ENCODE results near the gene HEATR1.
"Not testable (repeated sequence)": the region's sequence is repeated elsewhere in the genome, so short reads cannot be mapped to it uniquely, and the experiment has no call there.

HEATR1 gene

GRCh38 chr1:236618507-236618906, 14.2 kb upstream of the HEATR1 start:
- no peak overlapping the region for H3K4me3 ChIP-seq (ENCODE audit: low read length)
- DNase-seq (ENCODE audit: low read depth) = no peak
- no peaks in the 10 kb centered on the region for H3K36me3 ChIP-seq (ENCODE audit: control insufficient read depth, insufficient read depth, low read length, severe bottlenecking)
- peaks cover 3% of the 10 kb centered on the region for H3K27me3 ChIP-seq (replicated peaks; ENCODE audit: control insufficient read depth, insufficient read depth, low read length)
- no peak overlapping the region for H3K9ac ChIP-seq (ENCODE audit: low read length)
- H3K9me3 ChIP-seq (ENCODE audit: control insufficient read depth, low read length) = peaks cover 17% of the 10 kb centered on the region
- H3K4me1 ChIP-seq (ENCODE audit: control insufficient read depth, insufficient read depth, low read length) = no peaks in the 10 kb centered on the region

DNA sequence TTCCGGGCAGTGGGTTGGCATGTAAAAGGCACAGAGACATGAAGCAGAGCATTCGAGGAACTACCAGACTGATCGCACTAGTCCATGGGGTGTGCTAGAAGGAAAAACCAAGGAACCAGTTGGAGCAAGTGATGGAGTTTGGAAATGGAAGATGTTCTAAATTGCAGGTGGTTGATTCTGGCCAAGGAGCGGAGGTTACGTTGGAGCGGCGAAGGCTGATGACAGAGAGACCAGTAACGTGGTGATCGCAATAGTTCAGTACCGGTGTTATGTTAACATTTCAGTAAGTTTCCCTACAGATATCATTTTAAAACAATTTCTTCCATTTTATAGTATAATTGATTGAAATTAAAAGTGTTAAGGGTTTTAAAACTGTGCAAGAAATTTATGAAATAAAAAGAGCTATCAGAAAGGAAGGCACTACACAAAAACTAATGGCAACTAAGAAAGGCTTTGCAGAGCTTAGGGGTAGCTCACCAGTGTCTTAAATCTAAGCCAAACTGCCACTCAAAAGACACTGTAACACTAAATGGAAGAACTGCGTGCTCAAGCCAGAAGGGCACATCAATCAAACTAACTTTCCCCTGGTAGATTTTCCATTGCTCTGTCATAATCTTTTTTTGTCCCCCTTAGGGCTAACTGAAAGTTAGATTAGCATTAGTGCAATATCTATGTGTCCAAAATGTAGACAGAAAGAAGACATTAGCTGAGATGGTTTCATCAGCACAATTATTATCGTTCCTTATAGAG, 11.3 kb upstream of the HEATR1 start:
- no peaks in the 10 kb centered on the region for H3K9me3 ChIP-seq (ENCODE audit: control insufficient read depth, low read length)
- H3K4me1 ChIP-seq (ENCODE audit: control insufficient read depth, insufficient read depth, low read length) = no peaks in the 10 kb centered on the region
- no peak overlapping the region for H3K9ac ChIP-seq (ENCODE audit: low read length)
- peaks cover 3% of the 10 kb centered on the region for H3K27me3 ChIP-seq (replicated peaks; ENCODE audit: control insufficient read depth, insufficient read depth, low read length)
- H3K4me3 ChIP-seq (ENCODE audit: low read length) = no peak overlapping the region
- no peaks in the 10 kb centered on the region for H3K36me3 ChIP-seq (ENCODE audit: control insufficient read depth, insufficient read depth, low read length, severe bottlenecking)
- DNase-seq (ENCODE audit: low read depth) = no peak

DNA sequence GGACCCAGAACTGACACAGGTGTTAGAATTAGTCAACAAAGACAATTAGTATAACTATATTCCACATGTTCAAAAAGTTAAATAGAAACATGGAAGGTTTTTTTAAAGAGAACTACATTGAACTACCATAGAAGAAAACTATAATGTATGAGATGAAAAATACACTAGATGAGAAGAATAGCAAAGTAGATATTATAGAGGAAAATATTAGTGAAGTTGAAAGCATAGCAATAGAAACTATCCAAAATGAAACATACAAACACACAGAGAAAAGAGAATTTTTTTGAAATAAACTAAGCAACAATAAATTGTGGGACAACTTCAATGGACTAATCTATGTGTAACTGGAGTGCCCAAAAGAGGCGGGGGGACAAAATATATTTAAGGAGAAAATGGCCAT, 8.0 kb upstream of the HEATR1 start:
- Histone ChIP-seq H3K9ac (ENCODE audit: low read length) (no peak overlapping the region), H3K4me3 (ENCODE audit: low read length) (no peak overlapping the region), H3K27me3 (replicated peaks; ENCODE audit: control insufficient read depth, insufficient read depth, low read length) (peaks cover 3% of the 10 kb centered on the region), H3K9me3 (ENCODE audit: control insufficient read depth, low read length) (no peaks in the 10 kb centered on the region), H3K36me3 (ENCODE audit: control insufficient read depth, insufficient read depth, low read length, severe bottlenecking) (no peaks in the 10 kb centered on the region), H3K4me1 (ENCODE audit: control insufficient read depth, insufficient read depth, low read length) (no peaks in the 10 kb centered on the region)
- no peak for DNase-seq (ENCODE audit: low read depth)

- H3K4me1 ChIP-seq (ENCODE audit: control insufficient read depth, insufficient read depth, low read length) = no peaks in the 10 kb centered on the region
- H3K27me3 ChIP-seq (replicated peaks; ENCODE audit: control insufficient read depth, insufficient read depth, low read length) = no peaks in the 10 kb centered on the region
- no peak overlapping the region for H3K4me3 ChIP-seq (ENCODE audit: low read length)
- peak; percentile 69 for DNase-seq (ENCODE audit: low read depth)
- H3K9me3 ChIP-seq (ENCODE audit: control insufficient read depth, low read length) = no peaks in the 10 kb centered on the region
- no peak overlapping the region for H3K9ac ChIP-seq (ENCODE audit: low read length)
- no peaks in the 10 kb centered on the region for H3K36me3 ChIP-seq (ENCODE audit: control insufficient read depth, insufficient read depth, low read length, severe bottlenecking)
Measured at GRCh38 chr1:236608930-236609726, 4.8 kb upstream of the HEATR1 start.

DNA sequence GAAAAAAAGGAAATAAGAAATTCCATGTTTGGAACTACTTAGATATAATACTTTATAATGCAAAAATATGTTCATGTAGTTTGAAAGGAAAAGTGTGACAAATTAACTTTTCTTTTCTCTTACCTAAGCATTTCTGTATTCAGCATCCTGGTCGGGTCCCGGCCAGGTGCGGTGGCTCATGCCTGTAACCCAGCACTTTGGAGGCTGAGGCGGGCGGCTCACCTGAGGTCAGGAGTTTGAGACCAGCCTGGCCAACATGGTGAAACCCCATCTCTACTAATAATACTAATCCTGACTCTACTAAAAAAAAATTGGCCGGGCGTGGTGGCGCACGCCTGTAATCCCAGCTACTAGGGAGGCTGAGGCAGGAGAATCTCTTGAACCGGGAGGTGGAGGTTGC, 3.3 kb upstream of the HEATR1 start:
- H3K4me1 ChIP-seq (ENCODE audit: control insufficient read depth, insufficient read depth, low read length); H3K36me3 ChIP-seq (ENCODE audit: control insufficient read depth, insufficient read depth, low read length, severe bottlenecking); H3K27me3 ChIP-seq (replicated peaks; ENCODE audit: control insufficient read depth, insufficient read depth, low read length); H3K9me3 ChIP-seq (ENCODE audit: control insufficient read depth, low read length); H3K9ac ChIP-seq (ENCODE audit: low read length); DNase-seq (ENCODE audit: low read depth); H3K4me3 ChIP-seq (ENCODE audit: low read length): not testable (repeated sequence)

DNA sequence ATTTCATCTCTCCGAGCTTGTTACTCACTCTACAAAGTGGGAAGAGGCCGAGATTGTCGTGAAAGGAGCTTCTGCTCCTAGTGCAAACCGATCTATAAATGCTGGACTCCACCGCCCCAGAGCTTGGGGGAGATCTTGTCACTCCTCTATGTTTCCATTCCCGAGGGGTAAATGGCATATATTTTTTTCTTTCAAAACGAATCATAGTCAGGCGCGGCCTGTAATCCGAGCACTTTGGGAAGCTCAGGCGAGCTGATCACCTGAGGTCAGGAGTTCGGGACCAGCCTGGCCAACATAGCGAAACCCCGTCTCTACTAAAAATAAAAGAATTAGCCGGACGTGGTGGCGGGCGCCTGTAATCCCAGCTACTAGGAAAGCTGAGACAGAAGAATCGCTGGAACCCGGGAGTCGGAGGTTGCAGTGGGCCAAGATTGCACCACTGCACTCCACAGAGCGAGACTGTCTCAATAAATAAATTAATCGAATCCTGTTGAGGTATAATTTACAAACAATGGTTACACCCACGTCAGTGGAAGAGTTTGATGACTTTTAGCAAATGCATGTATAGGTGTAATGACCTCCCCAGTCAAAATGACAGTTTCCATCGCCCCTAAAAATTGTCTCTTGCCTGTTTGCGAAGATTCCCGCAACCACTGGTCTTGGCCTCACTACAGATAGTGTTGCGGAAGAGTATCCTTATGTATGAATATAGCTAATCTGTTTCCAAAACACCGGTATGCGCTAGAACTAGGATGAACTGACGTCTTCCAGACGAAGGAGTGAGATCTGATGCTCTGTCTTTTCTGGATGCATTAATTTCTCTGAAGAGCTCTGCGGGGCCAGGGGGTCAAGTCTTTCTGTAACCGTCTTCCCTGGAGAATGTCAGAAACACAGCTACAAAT, 840 bp upstream of the HEATR1 start:
- Histone ChIP-seq H3K4me1 (ENCODE audit: control insufficient read depth, insufficient read depth, low read length) (peaks cover 7% of the 10 kb centered on the region), H3K9me3 (ENCODE audit: control insufficient read depth, low read length) (no peaks in the 10 kb centered on the region), H3K27me3 (replicated peaks; ENCODE audit: control insufficient read depth, insufficient read depth, low read length) (no peaks in the 10 kb centered on the region), H3K4me3 (ENCODE audit: low read length) (peak overlapping the region; percentile 97), H3K9ac (ENCODE audit: low read length) (peak overlapping the region; percentile 93), H3K36me3 (ENCODE audit: control insufficient read depth, insufficient read depth, low read length, severe bottlenecking) (peaks cover 16% of the 10 kb centered on the region)
- DNase-seq (ENCODE audit: low read depth) = no peak

DNA sequence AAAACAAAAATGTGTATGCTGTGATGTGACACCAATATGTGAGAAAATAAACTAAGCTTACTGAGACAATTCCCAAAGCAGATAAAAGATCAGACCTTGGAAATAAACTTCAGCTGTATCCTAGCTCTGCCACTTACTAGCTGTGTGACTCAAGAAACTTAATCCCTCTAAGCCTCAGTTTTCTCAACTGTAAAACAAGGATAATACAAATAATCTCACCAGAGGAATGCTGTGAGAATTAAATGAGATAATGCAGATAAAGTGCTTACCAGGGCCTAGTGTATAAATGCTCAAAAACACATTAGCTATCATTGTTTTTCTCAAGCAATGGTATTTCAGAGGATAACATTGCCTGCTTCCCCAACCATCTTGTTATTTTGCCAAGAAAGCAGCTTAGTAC, 2.1 kb downstream of the HEATR1 start:
- Histone ChIP-seq H3K9me3 (ENCODE audit: control insufficient read depth, low read length) (no peaks in the 10 kb centered on the region), H3K9ac (ENCODE audit: low read length) (no peak overlapping the region)
- no peak for DNase-seq (ENCODE audit: low read depth)

DNA sequence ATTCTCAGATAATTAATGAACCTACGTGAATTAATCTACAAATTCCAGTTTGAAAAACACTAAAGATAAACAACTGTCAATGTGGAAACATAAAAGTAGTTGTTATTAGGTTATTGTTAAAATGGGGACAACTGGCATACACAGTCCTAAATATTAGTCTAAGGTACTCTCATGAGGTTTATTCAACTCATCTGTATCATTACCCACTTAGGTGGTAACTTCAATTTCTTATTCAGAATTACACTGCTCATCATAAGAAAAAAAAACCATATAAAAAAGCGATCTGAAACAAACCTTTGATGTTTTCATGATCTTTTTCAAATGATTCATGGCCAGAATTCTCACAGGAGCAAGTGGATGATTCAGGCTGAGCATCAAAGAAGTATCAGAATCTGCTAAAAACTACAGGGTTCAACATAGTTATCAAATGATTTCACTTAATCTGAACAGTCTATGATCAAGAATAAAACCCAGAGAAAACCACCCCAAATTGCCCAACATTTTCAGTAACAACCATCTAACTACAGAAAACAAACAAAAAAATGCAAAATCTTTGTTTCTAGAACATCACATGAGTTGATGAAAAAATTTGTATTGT, 13.7 kb downstream of the HEATR1 start:
- no peaks in the 10 kb centered on the region for H3K27me3 ChIP-seq (replicated peaks; ENCODE audit: control insufficient read depth, insufficient read depth, low read length)
- no peak for DNase-seq (ENCODE audit: low read depth)
- H3K4me3 ChIP-seq (ENCODE audit: low read length) = no peak overlapping the region
- peaks cover 93% of the 10 kb centered on the region for H3K36me3 ChIP-seq (ENCODE audit: control insufficient read depth, insufficient read depth, low read length, severe bottlenecking)
- H3K4me1 ChIP-seq (ENCODE audit: control insufficient read depth, insufficient read depth, low read length) = no peaks in the 10 kb centered on the region
- no peak overlapping the region for H3K9ac ChIP-seq (ENCODE audit: low read length)
- no peaks in the 10 kb centered on the region for H3K9me3 ChIP-seq (ENCODE audit: control insufficient read depth, low read length)

More for the DNA sequence above, 2.1 kb downstream of the HEATR1 start:
- H3K36me3 ChIP-seq (ENCODE audit: control insufficient read depth, insufficient read depth, low read length, severe bottlenecking) = peaks cover 40% of the 10 kb centered on the region
- no peaks in the 10 kb centered on the region for H3K27me3 ChIP-seq (replicated peaks; ENCODE audit: control insufficient read depth, insufficient read depth, low read length)
- H3K4me1 ChIP-seq (ENCODE audit: control insufficient read depth, insufficient read depth, low read length) = peaks cover 7% of the 10 kb centered on the region
- H3K4me3 ChIP-seq (ENCODE audit: low read length) = no peak overlapping the region

GRCh38 chr1:236589531-236589930, 14.8 kb downstream of the HEATR1 start:
- H3K27me3 ChIP-seq (replicated peaks; ENCODE audit: control insufficient read depth, insufficient read depth, low read length) = no peaks in the 10 kb centered on the region
- peaks cover 93% of the 10 kb centered on the region for H3K36me3 ChIP-seq (ENCODE audit: control insufficient read depth, insufficient read depth, low read length, severe bottlenecking)
- no peaks in the 10 kb centered on the region for H3K4me1 ChIP-seq (ENCODE audit: control insufficient read depth, insufficient read depth, low read length)

GRCh38 chr1:236581528-236581927, 22.8 kb downstream of the HEATR1 start:
- H3K9me3 ChIP-seq (ENCODE audit: control insufficient read depth, low read length) = no peaks in the 10 kb centered on the region
- H3K9ac ChIP-seq (ENCODE audit: low read length) = no peak overlapping the region
- H3K4me3 ChIP-seq (ENCODE audit: low read length) = no peak overlapping the region
- no peaks in the 10 kb centered on the region for H3K27me3 ChIP-seq (replicated peaks; ENCODE audit: control insufficient read depth, insufficient read depth, low read length)
- H3K36me3 ChIP-seq (ENCODE audit: control insufficient read depth, insufficient read depth, low read length, severe bottlenecking) = peaks cover 89% of the 10 kb centered on the region
- no peak for DNase-seq (ENCODE audit: low read depth)
- H3K4me1 ChIP-seq (ENCODE audit: control insufficient read depth, insufficient read depth, low read length) = no peaks in the 10 kb centered on the region

More at GRCh38 chr1:236589531-236589930, 14.8 kb downstream of the HEATR1 start:
- no peak for DNase-seq (ENCODE audit: low read depth)
- no peak overlapping the region for H3K4me3 ChIP-seq (ENCODE audit: low read length)
- H3K9ac ChIP-seq (ENCODE audit: low read length) = no peak overlapping the region
- H3K9me3 ChIP-seq (ENCODE audit: control insufficient read depth, low read length) = no peaks in the 10 kb centered on the region
